Measurements from ENCODE around the gene EXOC4. TPM values are rescaled to one million over a fixed set of nuclear protein-coding genes. Genes with fewer than 3 reads are reported as not detected.
A peak's percentile ranks its signal among the peaks of the same experiment; 100 is the strongest.

EXOC4 gene
- total RNA-seq, 1 donor from 2014 or later, result 51.6 TPM

- Histone ChIP-seq H3K36me3 (ENCODE audit: control insufficient read depth, insufficient read depth, low read length) (no peaks in the 10 kb centered on the region), H3K27me3 (ENCODE audit: control insufficient read depth, insufficient read depth, low read length) (no peaks in the 10 kb centered on the region), H3K4me3 (ENCODE audit: low read depth, low read length) (no peak overlapping the region)
- TF ChIP-seq, protein P1, sequence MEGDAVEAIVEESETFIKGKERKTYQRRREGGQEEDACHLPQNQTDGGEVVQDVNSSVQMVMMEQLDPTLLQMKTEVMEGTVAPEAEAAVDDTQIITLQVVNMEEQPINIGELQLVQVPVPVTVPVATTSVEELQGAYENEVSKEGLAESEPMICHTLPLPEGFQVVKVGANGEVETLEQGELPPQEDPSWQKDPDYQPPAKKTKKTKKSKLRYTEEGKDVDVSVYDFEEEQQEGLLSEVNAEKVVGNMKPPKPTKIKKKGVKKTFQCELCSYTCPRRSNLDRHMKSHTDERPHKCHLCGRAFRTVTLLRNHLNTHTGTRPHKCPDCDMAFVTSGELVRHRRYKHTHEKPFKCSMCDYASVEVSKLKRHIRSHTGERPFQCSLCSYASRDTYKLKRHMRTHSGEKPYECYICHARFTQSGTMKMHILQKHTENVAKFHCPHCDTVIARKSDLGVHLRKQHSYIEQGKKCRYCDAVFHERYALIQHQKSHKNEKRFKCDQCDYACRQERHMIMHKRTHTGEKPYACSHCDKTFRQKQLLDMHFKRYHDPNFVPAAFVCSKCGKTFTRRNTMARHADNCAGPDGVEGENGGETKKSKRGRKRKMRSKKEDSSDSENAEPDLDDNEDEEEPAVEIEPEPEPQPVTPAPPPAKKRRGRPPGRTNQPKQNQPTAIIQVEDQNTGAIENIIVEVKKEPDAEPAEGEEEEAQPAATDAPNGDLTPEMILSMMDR (IDR thresholded peaks at IDR 0.05; ENCODE audit: insufficient read depth, low read length, poor library complexity, severe bottlenecking), result no peak
- no peak for DNase-seq (ENCODE audit: low read depth)
Measured at GRCh38 chr7:133822868-133823552, 570.1 kb downstream of the EXOC4 start.

GRCh38 chr7:133824132-133824531 lies 571.3 kb downstream of the EXOC4 start:
- Histone ChIP-seq H3K36me3 (ENCODE audit: control insufficient read depth, insufficient read depth, low read length) (no peaks in the 10 kb centered on the region), H3K27me3 (ENCODE audit: control insufficient read depth, insufficient read depth, low read length) (no peaks in the 10 kb centered on the region), H3K4me3 (ENCODE audit: low read depth, low read length) (no peak overlapping the region)
- TF ChIP-seq, protein P1 (IDR thresholded peaks at IDR 0.05; ENCODE audit: insufficient read depth, low read length, poor library complexity, severe bottlenecking), result no peak
- DNase-seq (ENCODE audit: low read depth), result no peak

GRCh38 chr7:133827707-133828623 lies 575.1 kb downstream of the EXOC4 start:
- Histone ChIP-seq H3K36me3 (ENCODE audit: control insufficient read depth, insufficient read depth, low read length) (no peaks in the 10 kb centered on the region), H3K27me3 (ENCODE audit: control insufficient read depth, insufficient read depth, low read length) (no peaks in the 10 kb centered on the region), H3K4me3 (ENCODE audit: low read depth, low read length) (no peak overlapping the region)
- TF ChIP-seq, protein P1 (IDR thresholded peaks at IDR 0.05; ENCODE audit: insufficient read depth, low read length, poor library complexity, severe bottlenecking), result no peak
- no peak for DNase-seq (ENCODE audit: low read depth)

GRCh38 chr7:133828906-133829305 lies 576.0 kb downstream of the EXOC4 start:
- DNase-seq (ENCODE audit: low read depth), result no peak
- H3K36me3 ChIP-seq (ENCODE audit: control insufficient read depth, insufficient read depth, low read length), result no peaks in the 10 kb centered on the region
- H3K4me3 ChIP-seq (ENCODE audit: low read depth, low read length), result no peak overlapping the region
- TF ChIP-seq, protein P1 (IDR thresholded peaks at IDR 0.05; ENCODE audit: insufficient read depth, low read length, poor library complexity, severe bottlenecking), result no peak
- H3K27me3 ChIP-seq (ENCODE audit: control insufficient read depth, insufficient read depth, low read length), result no peaks in the 10 kb centered on the region

- no peaks in the 10 kb centered on the region for H3K27me3 ChIP-seq (ENCODE audit: control insufficient read depth, insufficient read depth, low read length)
- no peak overlapping the region for H3K4me3 ChIP-seq (ENCODE audit: low read depth, low read length)
- peak; percentile 86 for DNase-seq (ENCODE audit: low read depth)
- H3K36me3 ChIP-seq (ENCODE audit: control insufficient read depth, insufficient read depth, low read length), result no peaks in the 10 kb centered on the region
- TF ChIP-seq, protein P1 (IDR thresholded peaks at IDR 0.05; ENCODE audit: insufficient read depth, low read length, poor library complexity, severe bottlenecking), result no peak
Measured at GRCh38 chr7:133829336-133829897, 576.5 kb downstream of the EXOC4 start.
